NCI-H146 treated with DMSO at 0.1 percent for 48 hours (cell line): ENCODE measurements around the gene LMOD2.
"Not testable (repeated sequence)": the region's sequence is repeated elsewhere in the genome, so short reads cannot be mapped to it uniquely, and the experiment has no call there.

Experiments
- DNase-seq: peaks from one replicate; lab custom pipeline; 2025; ENCODE audit not compliant: unreplicated experiment; lab: John Stamatoyannopoulos, UW

Gene LMOD2, protein sequence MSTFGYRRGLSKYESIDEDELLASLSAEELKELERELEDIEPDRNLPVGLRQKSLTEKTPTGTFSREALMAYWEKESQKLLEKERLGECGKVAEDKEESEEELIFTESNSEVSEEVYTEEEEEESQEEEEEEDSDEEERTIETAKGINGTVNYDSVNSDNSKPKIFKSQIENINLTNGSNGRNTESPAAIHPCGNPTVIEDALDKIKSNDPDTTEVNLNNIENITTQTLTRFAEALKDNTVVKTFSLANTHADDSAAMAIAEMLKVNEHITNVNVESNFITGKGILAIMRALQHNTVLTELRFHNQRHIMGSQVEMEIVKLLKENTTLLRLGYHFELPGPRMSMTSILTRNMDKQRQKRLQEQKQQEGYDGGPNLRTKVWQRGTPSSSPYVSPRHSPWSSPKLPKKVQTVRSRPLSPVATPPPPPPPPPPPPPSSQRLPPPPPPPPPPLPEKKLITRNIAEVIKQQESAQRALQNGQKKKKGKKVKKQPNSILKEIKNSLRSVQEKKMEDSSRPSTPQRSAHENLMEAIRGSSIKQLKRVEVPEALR

DNA sequence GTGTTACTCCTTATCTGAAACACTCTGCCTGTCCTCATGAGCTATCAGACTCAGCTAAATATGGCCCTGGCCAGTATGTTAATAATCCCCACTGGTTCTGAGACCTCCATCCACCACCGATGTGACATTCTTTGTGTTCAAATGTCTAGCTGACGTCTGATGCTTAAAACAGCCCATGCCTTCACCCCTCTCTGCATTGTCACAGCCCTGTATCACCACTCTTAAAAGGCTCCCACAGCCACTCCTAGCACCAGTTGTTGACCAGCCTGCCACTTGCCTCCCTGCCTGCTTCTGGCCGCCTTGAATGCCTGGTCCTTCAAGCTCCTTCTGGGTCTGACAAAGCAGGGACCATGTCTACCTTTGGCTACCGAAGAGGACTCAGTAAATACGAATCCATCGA is at the start of gene LMOD2:
TSS of gene LMOD2 (plus strand) at position 253 of the 400 bp plus-strand sequence. CDS start at position 351, 98 bp downstream.
- no peak for DNase-seq

DNA sequence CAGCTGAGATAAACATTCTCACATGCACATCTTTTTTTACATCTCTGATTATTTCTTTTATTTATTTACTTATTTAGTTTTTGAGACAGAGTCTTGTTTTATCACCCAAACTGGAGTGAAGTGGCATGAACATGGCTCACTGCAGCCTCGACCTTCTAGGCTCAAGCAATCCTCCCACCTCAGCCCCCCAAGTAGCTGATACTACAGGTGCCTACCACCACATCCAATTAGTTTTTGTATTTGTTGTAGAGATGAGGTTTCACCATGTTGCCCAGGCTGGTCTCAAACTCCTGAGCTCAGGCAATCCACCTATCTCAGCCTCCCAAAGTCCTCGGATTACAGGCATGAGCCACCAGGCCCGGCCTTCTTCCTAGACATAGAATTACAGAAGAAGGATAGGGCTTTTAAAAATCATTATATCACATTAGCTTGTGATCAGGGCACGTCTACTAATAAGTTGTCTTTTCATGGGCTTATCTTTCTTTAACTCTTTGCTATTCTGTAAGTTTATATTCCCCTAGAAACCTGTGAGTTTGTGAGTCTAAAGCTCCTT is 48.2 kb upstream of the LMOD2 start:
- DNase-seq: no peak

DNA sequence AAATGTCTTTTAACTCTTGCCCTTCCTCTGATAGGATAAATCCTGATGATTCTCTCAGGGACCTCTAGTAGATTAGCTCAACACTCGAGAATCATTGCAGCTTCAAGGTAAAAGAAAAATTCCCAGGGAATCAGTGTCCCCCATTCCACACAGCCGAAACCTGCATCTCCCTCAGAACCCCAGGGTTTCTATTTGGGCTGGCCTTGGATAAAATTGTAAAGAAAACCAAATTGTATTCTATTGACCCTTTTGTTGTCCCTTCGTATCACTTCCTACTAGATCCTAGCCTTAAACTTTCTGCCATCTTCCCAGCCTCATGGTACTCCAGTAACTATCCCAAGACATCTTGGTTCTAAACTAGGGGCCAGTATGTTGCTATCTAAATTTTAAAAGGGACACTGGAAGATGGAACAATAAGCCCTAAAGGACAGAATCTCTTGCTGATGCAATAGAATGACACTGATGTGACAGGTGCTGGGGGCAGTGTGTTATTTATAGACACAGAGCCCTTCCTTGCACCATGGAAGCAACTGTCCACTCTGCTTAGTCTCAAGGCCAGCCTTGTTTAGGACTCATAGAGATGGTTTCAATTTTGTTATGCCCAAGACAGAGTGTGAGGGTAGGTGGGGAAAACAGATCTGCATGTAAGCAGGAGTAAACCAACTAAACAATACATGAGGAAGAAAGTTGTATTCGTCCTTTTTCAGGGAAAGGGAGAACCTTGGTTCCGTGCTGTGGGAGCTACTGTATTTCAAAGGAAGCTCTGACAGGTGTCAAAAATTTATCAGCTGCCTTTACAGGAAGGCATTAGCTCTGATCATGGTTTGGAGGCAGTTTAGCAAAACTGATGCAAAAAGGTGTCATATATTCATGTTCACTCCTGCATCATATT is 46.4 kb upstream of the LMOD2 start:
- peak; percentile 17 for DNase-seq

DNA sequence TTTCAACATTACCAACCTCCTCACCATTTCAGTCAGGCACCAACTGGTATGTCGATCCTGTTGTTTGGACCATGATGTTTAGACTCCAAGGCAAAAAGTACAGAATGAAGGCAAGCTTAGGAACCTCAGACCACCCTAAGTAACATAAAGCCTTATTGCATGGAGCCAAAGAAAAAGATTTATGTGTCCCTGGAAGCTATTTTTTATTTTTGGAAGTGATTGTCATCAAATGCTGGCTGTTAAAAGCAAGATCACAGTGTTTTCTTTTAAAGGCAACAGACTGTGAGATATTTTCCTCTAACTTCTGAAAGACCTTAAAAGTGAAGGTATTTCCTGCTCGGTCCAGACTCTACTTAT is 45.8 kb upstream of the LMOD2 start:
- no peak for DNase-seq

DNA sequence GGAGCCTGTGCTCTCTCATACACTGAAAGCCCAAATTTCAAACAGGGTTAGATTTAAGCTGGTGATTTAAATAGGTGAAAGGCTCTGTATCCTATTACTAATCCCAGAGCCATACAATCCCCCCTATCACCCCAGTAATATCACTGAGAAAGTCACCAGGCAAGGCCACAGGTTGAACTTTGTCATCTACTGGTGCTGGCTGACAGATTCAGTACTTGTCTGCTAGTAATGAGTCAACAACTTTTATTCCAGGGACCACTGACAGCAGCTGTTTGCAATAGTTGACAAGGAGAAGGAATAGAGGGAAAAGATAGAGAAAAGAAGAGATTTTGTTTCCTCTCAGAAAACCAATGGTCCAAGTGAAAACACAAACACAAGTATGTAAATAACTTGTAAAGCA is 43.6 kb upstream of the LMOD2 start:
- no peak for DNase-seq

DNA sequence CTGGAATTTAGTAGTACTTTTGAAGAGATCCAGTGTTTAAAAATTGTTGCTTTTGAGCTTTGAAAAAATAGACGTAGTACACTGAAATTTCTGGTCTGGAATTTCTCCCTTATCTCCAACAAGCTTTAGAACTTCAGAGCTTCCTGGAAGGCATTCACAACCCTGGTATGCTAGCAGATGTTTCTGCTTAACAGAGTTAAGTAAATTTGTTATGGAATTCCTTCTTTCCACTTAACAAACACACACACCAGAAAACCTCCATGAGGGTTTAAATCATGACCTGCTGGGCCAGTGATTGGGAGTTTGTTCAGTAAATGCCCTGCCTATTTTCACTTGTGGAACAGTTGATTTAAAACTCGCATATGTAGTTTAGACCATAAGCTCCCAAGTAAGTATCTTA is 40.3 kb upstream of the LMOD2 start:
- no peak for DNase-seq

DNA sequence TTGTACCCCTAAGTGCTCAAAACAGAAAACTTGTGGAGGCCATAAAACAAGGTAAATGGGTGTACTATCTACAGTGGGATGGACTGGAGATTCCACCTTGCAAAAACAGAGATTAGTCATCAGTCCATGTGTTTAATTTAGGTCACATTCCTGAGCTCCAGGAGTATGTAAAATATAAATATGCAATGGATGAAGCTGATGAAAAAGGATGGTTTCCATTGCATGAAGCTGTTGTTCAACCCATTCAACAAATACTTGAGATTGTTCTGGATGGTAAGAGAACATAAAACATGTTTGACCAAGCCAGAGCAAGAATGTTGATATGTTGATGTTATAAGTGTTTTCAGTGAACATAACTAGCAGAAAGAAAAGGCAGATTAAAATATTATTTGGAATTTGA is 39.4 kb upstream of the LMOD2 start:
- no peak for DNase-seq

DNA sequence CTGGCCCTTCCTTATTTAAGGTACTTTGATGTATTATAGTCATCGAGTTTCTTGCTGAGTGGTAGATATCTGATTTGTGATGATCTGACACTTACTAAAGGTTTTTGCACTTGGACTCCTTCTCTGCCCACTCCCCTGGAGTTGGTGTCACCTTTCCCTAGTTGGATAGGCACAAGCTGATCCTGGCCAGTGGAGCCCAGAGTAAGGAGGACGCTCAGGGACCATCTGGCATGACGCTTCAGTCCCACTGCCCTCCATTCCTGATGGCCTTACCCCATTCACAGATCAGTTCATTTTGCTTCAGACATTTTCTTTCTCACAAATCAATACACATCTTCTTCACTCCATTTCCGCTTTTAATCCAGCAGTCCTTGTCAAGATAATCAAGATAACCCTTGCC is 34.0 kb upstream of the LMOD2 start:
- no peak for DNase-seq

DNA sequence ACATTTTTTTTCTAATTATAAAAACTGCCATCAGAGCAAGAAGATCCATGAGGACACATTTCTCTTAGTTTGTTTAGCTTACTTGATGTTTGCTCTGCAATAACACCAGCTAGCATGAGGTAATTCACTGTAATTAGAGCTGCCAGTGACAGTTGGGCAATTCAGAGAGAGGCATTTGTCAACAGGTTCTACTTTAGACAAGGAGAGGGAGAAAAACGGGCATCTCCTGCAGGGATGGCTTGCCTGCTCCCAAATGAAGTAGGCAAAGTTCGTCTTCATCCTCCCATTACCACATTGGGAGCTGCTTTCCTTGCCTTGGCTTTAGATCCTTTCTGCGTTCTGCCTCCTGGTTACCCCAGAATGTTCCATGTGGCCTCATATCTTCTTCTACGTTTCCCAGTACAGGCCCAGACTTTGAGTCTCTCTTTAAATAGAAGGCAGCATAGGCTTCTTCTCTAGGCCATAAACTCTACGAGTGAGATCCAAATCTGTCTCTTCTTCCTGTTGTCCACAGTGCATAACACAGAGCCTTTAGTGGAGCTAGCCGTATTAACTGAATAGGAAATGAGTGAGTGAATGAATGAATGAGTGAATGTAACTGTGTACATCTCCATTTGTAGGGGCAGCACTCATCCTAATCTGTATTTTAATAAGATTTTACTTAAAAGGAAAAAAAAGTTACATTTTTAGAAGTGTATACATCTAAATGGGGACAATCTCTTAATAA is 32.8 kb upstream of the LMOD2 start:
- peak; percentile 93 for DNase-seq

DNA sequence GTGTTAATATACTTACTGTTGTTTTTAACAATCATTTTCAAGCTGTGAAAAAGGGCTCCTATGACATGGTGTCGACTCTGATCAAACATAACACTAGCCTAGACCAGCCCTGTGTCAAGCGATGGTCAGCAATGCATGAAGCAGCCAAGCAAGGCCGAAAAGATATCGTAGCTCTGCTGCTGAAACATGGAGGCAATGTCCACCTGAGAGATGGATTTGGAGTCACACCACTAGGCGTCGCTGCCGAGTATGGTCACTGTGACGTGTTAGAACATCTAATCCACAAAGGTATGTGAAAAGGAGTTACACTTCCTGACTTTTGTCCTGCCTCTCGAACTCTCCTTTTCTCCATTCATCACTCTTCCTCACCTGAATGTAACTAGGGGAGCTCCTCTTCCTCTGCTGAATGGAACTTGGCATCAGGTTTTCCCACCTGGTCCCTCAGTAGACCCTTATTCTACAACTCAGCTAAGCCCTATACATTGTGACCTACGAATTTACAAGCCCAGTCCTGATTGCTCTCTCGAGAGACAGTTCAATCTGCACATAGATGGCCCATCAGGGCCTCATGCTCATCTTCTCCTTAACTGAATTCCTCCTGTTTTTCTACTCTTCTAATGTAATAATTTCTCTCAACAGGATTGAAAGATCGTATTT is 31.0 kb upstream of the LMOD2 start:
- DNase-seq: peak; percentile 36

DNA sequence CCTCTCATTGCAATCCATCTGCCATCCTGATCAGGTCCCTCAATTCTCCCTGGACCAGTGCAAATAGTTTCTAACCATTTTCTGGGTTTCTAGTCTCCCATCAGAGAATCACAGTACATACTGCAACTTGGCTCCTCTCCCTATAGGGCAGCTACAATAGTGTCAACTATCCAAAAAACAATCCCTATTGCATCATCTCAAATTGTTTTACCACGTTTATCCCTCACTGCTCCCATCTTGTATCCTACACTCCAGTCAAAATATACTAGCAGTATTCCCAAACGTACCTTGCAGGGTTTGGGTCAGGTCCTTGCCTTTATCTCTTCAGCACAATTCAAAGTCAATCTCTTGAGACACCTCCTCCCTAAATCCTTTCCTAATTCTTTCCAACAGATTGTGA is 30.4 kb upstream of the LMOD2 start:
- DNase-seq: no peak

DNA sequence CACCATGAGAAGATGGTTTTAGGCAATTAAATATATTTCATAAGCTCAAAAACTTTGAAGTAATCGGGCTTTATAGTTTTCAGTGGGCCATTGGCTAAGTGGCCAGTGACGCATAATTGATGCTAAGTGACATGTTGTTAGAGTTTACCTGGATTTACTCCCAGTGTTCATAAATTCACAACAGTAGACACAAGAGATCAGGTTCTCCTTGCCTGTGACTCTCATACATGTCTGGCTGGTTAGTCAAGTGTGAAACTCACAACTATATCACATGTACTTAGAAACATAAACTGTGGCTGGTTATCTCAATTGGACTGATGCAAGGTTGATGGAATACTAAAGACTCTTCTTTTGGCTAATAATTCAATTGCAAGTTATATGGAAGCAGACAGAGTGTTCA is 27.8 kb upstream of the LMOD2 start:
- DNase-seq: no peak

DNA sequence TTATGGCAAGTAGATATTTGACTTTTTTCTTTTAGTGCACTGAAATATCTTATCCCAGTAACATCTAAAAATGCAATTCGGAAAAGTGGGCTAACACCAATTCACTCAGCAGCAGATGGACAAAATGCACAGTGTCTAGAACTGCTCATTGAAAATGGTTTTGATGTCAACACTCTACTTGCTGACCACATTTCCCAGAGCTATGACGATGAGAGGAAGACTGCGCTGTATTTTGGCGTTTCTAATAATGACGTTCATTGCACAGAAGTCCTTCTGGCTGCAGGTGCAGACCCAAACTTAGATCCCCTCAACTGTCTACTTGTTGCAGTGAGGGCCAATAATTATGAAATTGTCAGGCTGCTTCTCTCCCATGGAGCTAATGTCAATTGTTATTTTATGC is 26.8 kb upstream of the LMOD2 start:
- DNase-seq: no peak

DNA sequence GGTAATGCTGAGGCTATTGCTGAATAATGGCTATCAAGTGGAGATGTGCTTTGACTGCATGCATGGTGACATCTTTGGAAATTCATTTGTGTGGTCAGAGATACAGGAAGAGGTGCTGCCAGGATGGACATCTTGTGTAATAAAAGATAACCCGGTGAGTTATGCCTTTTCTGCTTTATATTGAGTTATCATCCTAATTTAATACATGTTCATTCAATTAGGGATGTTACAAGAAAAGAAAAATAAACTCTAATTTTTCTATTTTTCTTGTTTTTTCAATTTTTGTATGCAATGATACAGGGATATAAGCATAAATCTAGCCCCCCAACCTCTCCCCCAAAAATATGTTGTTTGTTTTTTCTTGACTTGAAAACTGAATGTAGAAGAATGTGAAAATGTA is 26.4 kb upstream of the LMOD2 start:
- no peak for DNase-seq

DNA sequence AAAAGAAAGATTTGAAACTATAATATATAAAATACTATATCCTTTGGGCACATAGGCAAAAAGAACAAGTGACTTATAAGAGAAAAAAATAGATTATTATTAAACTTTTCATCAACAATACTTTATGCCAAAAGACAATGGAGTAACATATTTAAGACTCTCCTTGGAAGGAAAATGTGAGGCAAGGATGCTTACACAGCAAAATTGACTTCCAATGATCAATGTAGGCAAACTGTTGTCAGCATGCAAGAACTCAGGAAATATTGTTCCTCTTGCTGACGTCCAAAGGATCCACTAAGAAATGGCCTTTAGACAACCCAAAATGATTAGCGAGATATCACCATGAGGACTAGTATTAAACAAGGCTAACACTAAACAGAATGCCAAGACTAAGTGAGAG is 22.9 kb upstream of the LMOD2 start:
- DNase-seq: no peak

DNA sequence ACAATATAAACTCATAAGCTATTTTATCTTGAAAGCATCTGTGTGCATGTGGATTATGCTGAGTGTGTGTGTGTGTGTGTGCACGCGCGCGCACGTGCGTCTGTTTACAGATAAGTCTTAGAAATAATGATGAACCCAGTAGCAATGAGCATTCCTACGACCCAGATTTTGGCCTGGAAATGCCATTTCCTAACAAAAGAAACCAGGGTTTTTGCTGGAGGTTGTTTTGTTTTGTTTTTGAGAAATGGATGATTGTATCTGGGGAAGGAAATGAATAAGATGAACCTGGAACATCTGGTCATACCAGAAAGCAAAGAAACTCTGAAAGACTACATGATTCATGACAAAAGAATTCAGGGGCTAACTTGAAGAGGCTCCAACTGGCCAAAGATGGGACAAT is 22.1 kb upstream of the LMOD2 start:
- no peak for DNase-seq

DNA sequence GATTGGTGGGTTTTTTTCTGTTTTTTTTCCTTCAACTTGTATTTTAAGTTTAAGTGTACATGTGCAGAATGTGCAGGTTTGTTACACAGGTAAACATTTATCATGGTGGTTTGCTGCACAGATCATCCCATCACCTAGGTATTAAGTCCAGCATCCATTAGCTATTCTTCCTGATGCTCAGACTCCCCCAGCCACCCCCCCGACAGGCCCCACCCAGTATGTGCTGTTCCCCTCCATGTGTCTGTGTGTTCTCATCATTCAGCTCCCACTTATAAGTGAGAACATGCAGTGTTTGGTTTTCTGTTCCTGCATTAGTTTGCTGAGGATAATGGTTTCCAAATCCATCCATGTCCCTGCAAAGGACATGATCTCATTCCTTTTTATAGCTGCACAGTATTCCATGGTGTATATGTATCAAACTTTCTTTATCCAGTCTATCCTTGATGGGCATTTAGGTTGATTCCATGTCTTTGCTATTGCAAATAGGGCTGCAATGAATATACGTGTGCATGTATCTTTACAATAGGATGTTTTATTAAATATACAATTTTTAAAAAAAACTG is 21.6 kb upstream of the LMOD2 start:
- not testable (repeated sequence) for DNase-seq

DNA sequence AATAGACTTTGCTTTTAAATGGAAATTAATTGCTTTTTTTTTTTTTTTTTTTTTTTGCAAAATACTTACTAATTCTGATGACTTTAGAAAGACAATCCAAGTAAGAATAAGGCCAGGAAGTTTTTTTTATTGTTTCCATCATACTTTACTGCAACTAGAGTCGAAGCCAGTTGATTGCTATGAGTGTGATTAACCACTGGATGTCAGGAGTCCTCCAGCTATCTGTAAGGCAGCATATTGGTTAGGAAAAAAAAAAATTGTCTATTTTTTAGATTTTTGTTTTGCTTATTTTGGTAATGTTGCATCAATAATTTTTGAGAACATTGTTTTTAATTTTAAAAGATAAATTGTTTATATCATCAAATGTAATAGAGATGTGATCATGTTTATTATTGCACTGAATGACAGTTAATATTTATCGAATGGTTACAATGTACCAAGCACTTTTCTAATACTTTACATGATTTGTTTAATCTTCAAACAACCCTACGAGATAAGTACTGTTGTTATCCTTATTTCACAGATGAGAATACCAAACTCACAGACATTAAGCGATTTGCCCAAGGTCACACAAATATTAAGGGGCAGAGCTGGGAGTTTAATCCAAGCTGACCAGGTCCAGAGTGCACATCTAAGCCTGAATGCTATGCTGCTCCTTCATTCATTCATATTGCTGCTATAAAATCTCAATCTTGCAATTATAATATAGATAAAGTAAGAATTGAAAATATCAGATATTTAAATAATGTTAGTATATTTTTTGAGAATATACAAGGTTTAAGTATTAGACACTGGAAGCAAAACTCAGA is 19.9 kb upstream of the LMOD2 start:
- DNase-seq: peak; percentile 48

DNA sequence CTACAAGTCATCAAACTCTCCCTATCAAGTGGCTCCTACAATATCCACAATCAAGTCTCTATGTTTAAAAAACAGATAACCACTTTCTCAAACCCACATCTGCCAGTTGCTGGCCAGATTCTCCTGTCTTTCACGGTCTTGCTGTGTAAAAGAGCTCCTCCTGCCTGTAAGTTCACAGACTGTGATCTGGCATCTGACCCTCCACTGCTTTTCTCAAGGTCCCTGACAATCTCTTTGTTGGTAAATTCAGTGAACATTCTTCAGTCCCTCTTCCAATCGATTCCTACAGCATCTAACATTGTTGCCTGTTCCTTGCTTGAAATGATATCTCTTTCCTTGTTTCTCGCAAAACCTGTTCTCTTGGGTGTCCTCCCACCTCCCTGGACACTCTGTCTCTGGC is 18.5 kb upstream of the LMOD2 start:
- DNase-seq: no peak
